HG02852 (cell line): ENCODE results near the gene FIGN.

Experiments
- ATAC-seq: cut with Tn5 transposase; IDR thresholded peaks from one replicate; pipeline ENCODE4 v1.9.1; 2021; ENCODE audit warnings: mild to moderate bottlenecking, moderate library complexity; ENCODE audit not compliant: unreplicated experiment

The FIGN gene

GRCh38 chr2:163735685-163736432, at the start of gene FIGN:
Gene FIGN, minus strand, starts transcription at chr2:163736008. Its CDS starts 1,081 bp downstream, at chr2:163734927.
- ATAC-seq: no peak

GRCh38 chr2:163785162-163785561, 49.4 kb upstream of the FIGN start:
- no peak for ATAC-seq

DNA sequence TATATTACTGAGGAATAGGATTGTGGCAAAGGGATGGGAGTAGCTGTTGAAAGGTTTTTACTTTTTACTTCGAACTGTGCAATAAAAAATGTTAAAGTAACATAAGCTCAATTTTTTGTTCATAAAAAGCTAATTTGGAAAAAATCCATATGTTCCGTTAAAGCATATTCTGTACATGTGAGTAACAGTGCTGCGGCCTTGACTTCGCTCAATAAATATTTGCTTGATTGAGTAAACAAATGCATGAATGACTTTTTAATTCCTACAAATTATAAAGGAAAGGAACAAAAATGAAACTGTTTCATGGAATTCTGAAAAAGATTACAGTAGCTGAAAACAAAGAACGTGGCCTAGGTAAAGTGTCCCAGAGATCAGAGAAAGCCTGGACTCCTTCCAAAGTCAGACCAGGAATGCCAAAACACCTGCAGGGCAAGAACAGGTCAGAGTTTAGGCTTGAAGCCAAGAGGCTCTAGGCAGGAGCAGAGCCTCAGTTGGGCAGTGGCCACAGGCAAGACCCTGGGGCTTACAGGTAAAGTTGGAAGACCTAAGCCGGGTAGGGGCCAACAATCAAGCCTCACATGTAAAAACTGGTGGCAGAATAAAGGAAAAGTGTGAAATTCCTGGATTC, 44.3 kb upstream of the FIGN start:
- ATAC-seq: no peak

DNA sequence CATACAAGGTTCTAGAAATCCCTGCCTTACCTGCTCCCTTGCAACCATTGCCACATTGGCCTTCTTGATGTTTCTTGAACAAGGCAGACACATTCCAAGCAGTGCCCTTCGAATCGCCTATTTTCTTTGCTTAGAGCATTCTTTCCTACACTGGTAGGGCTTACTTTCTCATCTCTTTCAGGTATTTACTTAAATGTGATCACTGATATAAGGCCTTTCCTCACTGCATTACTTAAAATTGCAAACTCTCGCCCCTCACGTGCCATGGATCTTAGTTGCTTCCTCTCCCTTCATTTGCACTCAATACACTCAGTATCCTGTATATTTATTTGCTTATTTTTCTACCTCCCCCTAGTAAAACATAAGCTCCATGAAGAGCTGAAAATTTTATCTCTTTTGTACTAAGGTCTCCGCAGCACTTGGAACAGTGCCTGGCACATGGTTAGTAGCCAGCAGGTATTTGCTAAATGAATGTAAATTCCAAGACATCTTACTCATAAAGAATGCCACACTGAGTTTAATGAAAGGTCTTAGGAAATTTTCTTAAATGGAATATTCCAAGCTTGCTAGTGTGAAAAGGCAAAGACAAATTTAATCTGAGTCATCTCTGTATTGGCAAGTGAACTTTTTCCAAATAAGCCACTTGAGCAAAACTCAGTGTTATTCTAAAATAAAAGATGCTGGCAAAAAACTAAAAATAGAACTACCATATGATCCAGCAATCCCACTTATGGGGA, 42.4 kb upstream of the FIGN start:
- no peak for ATAC-seq

GRCh38 chr2:163775304-163775703, 39.5 kb upstream of the FIGN start:
- no peak for ATAC-seq

- ATAC-seq: no peak
Measured at GRCh38 chr2:163774862-163775261, 39.1 kb upstream of the FIGN start.

DNA sequence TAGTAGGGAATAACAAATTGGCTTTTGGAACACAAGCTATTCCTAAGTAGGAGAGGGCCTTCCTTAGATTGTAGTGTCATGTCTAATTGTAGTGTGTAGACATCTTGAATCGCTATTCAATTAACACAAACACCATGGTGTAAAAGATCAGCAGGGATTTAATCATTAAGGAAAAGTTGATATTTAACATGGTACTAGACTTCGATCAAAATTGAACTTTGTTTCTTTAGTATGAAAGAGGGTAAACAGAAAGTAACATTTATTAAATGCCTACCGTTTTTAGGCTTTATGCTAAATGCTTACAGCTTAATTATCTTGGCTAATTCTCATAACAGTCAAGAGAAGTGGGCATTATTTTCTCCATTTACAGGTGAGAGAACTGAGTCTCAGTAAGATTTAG, 37.5 kb upstream of the FIGN start:
- no peak for ATAC-seq

DNA sequence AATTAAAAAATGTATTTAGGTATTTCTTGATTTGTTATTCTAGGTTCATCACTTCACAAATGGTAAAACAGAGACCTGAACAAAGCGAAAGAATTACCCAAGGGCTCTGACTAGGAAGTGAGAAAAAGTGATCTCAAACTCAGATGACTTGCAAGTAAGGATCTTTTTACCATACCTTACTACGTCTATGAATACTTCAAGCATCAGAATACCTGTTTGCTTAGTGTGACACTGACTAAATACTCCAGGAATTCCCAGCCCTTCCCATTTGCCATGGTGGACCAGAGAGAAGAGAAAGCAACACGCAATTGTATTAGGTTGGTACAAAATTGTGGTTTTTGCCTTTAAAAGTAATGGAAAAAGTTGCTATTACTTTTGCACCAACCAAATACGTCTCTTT, 35.8 kb upstream of the FIGN start:
- ATAC-seq: no peak

DNA sequence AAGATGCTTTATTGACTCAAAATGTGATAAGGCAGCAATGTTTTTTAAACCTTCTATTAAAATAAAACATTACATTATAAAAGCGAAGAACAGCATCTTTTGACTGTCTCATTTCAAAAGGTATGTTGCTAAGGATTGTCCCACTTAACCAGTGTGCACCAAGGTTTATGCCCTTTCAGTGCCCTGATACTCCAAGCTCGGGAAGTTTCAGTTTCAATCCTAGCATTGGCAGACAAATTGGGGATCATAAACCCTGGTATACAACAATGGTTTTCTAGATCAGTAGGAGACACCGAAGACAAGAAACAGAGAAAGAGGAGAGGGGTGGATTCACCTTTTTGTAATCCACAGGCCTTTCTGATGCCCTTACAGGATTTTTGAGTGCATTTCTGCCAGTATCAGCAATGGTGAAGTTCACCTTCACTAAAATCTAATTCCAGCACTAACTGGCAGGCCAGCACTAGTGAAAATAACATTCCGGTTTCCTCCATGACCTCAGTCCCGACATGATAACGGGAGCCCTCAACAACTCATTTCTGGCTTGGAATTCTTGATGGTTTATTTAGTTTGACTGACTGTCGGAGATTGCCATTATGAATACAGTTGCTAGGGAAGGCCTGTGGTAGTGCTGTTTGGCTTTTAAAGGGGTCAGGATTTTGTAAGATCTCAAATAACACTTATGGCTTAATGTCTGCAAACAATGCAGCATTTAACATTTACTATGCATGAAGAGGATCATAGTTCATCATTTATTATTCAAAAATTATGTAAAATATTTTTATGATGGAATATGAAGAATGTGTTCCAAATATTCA, 33.3 kb upstream of the FIGN start:
- ATAC-seq: no peak

- ATAC-seq: no peak
Measured at GRCh38 chr2:163767097-163767496, 31.3 kb upstream of the FIGN start.

- no peak for ATAC-seq
Measured at GRCh38 chr2:163764566-163764965, 28.8 kb upstream of the FIGN start.

DNA sequence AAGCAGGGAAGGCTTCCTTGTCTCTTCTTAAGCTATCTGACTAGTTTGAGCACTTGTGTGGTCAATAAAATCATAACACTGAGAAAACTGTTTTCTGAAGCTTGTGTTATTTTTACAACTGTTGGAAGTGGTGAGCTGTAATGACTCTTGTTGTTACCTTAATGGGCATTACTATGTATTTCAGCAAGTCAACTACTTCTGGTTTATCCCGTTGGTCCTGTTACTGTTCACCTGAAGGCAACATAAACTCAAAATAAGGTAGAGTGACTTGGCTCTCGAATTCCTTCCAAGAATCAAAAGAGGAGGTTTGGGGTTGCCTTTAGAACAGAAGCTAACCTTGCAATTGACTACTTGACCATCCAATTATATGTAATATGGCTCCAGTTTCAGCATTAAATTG, 23.2 kb upstream of the FIGN start:
- no peak for ATAC-seq

GRCh38 chr2:163757814-163758213, 22.0 kb upstream of the FIGN start:
- no peak for ATAC-seq

DNA sequence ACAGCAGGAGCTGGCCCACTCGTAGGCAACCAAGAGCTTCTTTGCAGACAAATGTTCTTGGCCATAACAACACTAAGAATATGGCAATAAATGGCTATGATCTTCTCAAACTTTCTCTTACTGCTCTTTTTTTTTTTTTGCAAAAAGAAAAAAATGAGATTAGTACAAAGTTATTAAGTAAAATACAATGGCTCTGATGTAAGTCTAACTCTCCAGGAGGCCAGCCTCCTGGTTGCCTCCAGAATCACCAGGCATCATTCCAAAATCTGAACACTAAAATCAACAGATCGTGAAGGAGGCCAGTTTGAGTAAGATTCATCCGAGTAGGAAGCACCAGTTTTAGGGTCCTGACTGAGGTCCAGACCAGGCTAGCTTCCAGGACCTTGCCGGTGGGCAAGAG, 20.8 kb upstream of the FIGN start:
- no peak for ATAC-seq

GRCh38 chr2:163755366-163755765, 19.6 kb upstream of the FIGN start:
- no peak for ATAC-seq

DNA sequence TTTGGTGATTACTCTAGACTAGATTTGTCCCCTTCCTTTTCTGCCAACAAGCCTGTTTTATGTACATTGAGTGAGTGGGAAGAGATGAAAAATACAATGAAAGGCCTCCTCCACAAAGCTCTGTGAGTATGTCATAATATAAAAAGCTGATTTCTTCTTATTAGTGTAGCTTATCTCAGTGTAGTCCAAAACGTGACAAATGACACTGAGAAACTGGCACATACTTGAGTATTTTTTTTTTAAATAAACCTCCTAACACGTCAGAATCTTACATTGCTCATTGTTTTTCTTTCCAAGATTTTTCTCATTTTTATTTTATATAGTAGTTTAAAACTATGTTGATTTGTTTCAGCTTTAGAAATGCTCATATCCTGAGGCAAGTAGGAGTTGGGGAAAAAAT, 17.9 kb upstream of the FIGN start:
- ATAC-seq: no peak

- no peak for ATAC-seq
Measured at GRCh38 chr2:163752267-163752666, 16.5 kb upstream of the FIGN start.

DNA sequence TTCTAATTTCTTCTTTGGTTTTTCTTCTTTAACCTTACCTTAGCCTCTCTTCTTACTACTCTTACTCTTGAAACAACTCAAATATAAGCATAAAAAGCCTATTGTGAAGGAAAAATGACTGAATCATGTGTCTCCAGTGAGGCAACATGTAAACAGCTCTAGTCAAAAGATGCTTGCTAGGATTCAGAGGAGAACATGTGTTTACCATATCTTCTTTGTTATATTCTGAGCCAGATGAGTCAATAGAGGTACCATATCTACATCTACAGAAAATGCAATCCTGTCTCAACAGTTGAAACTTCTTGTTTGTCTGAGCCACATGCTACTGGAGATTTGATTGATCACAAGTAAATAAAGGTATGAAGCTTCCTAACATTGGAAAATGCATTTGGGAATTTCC, 15.9 kb upstream of the FIGN start:
- no peak for ATAC-seq

GRCh38 chr2:163748420-163748819, 12.6 kb upstream of the FIGN start:
- no peak for ATAC-seq

GRCh38 chr2:163741435-163741834, 5.6 kb upstream of the FIGN start:
- no peak for ATAC-seq

- no peak for ATAC-seq
Measured at GRCh38 chr2:163737563-163737962, 1.8 kb upstream of the FIGN start.

DNA sequence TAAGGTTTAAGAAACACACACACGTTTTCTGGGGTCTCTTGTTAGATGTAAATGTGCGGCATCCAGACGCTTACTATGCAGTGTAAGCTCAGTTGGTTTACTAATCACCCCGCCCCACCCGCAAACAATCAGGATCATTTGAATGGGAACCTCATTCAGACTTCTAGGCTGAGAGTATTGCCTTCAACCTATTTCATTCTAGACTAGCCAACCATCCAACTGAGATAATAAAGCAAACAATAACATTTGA, 1.3 kb upstream of the FIGN start:
- ATAC-seq: no peak
